Uterus (tissue), 2 donors: ENCODE measurements around the gene OTOP3.

ENCODE experiments used
- CTCF ChIP-seq, 4 experiments: fragments of 200-600 bp in 2 of 4; fragments of 450-650 bp in 2 of 4; sonication (generic) in 2 of 4; IDR thresholded peaks; one replicate each; pipeline ENCODE4 v1.5.1; 2016 to 2019; ENCODE audit warnings: antibody characterized with exemption in 4 of 4, mild to moderate bottlenecking in 2 of 4, moderate library complexity in 1 of 4
- POLR2A ChIP-seq, 2 donors: fragments of 450-650 bp; IDR thresholded peaks; one replicate each; pipeline ENCODE4 v1.6.1; 2016; ENCODE audit warnings: antibody characterized with exemption in 2 of 2, mild to moderate bottlenecking in 1 of 2, moderate library complexity in 1 of 2

- TF ChIP-seq CTCF (IDR thresholded peaks at IDR 0.05) (no peak), POLR2A (IDR thresholded peaks at IDR 0.05) (no peak)
Measured at GRCh38 chr17:74943808-74944522, 8.3 kb downstream of the OTOP3 start.
